Fibroblast of lung (primary cell): ENCODE data around the gene SLC10A1. TPM values are rescaled to one million over a fixed set of nuclear protein-coding genes. Genes with fewer than 3 reads are reported as not detected.

Experiments
- DNase-seq, 2 donors: peaks; one replicate each; pipeline versions ENCODE4 v3.0.0 to v3.0.0-alpha.2; 2010; ENCODE audit warnings: low read depth in 2 of 2
- H2AFZ ChIP-seq: 2 replicates; pipeline ENCODE4 v1.5.1; 2012; ENCODE audit warnings: low read length, control low read depth, inconsistent platforms
- H3K27ac ChIP-seq: 2 replicates; pipeline ENCODE4 v1.5.1; 2011; ENCODE audit warnings: low read length, control low read depth; ENCODE audit not compliant: insufficient read depth
- H3K27me3 ChIP-seq: 2 replicates; pipeline ENCODE4 v1.5.1; 2011; ENCODE audit warnings: mild to moderate bottlenecking, low read length; ENCODE audit not compliant: control insufficient read depth, insufficient read depth
- H3K36me3 ChIP-seq: 2 replicates; pipeline ENCODE4 v1.5.1; 2011; ENCODE audit warnings: low read length; ENCODE audit not compliant: control insufficient read depth, insufficient read depth
- H3K4me1 ChIP-seq: 2 replicates; pipeline ENCODE4 v1.5.1; 2011; ENCODE audit warnings: low read length; ENCODE audit not compliant: control insufficient read depth, insufficient read depth; ENCODE audit errors: extremely low read depth
- H3K4me2 ChIP-seq: 2 replicates; pipeline ENCODE4 v1.5.1; 2011; ENCODE audit warnings: low read length, control low read depth; ENCODE audit not compliant: insufficient read depth; ENCODE audit errors: extremely low read depth
- H3K4me3 ChIP-seq, 4 experiments: fragments of 200-600 bp in 1 of 4; sonication (generic) in 1 of 4; replicated peaks in 1 of 4; 2 replicates each; pipeline ENCODE4 v1.5.1; 2011 to 2016; ENCODE audit warnings: low read length in 4 of 4, low read depth in 3 of 4, mild to moderate bottlenecking in 3 of 4, control low read depth in 2 of 4, inconsistent platforms in 1 of 4, mixed read lengths in 1 of 4; ENCODE audit not compliant: insufficient read depth in 1 of 4; ENCODE audit errors: control extremely low read depth in 1 of 4
- H3K79me2 ChIP-seq: 2 replicates; pipeline ENCODE4 v1.5.1; 2012; ENCODE audit warnings: mild to moderate bottlenecking, low read length, inconsistent platforms; ENCODE audit not compliant: control insufficient read depth, insufficient read depth
- H3K9ac ChIP-seq: 2 replicates; pipeline ENCODE4 v1.5.1; 2011; ENCODE audit warnings: mild to moderate bottlenecking, low read length, control low read depth; ENCODE audit not compliant: insufficient read depth
- H3K9me3 ChIP-seq: 2 replicates; pipeline ENCODE4 v1.5.1; 2012; ENCODE audit warnings: low read depth, low read length; ENCODE audit not compliant: control insufficient read depth, insufficient read depth
- H4K20me1 ChIP-seq: 2 replicates; pipeline ENCODE4 v1.5.1; 2011; ENCODE audit warnings: low read length; ENCODE audit not compliant: control insufficient read depth, insufficient read depth; ENCODE audit errors: extremely low read depth
- CTCF ChIP-seq, 2 donors: IDR thresholded peaks in 1 of 2; conservative IDR thresholded peaks in 1 of 2; 1 replicate in 1 of 2; 2 replicates in 1 of 2; pipeline ENCODE4 v1.5.1; 2011 to 2012; ENCODE audit warnings: low read length in 2 of 2, control low read depth in 1 of 2, inconsistent platforms in 1 of 2, low read depth in 1 of 2, mild to moderate bottlenecking in 1 of 2
- EZH2 ChIP-seq: IDR thresholded peaks from 2 replicates; pipeline ENCODE4 v1.5.1; 2012; ENCODE audit warnings: low read length, control low read depth, mild to moderate bottlenecking; ENCODE audit errors: missing control alignments
- polyA plus RNA-seq, 2 donors: library from polyadenylated mRNA; depleted of rRNA in 1 of 2; stranded (reverse) in 1 of 2; unstranded in 1 of 2; fragments of >200 nt; gene quantifications; 2 replicates each; pipeline ENCODE4 v1.2.1, GENCODE V29; 2011 to 2012; ENCODE audit warnings: missing spikeins in 1 of 2
- total RNA-seq: library from RNA; depleted of rRNA; stranded (reverse); fragments of >200 nt; gene quantifications from 2 replicates; pipeline ENCODE4 v1.2.1, GENCODE V29; 2014

SLC10A1 gene
- total and polyA plus RNA-seq, 2 donors (not counting 1 experiment from before 2014, with no cell fraction given), result not detected

GRCh38 chr14:69769623-69770022, 27.4 kb downstream of the SLC10A1 start:
- Histone ChIP-seq H3K9ac (no peak overlapping the region), H2AFZ (no peak overlapping the region), H3K79me2 (peaks cover 35% of the 10 kb centered on the region), H3K4me1 (no peaks in the 10 kb centered on the region), H3K4me3 (no peak overlapping the region), H4K20me1 (peaks cover 4% of the 10 kb centered on the region), H3K36me3 (peaks cover 19% of the 10 kb centered on the region), H3K27me3 (no peaks in the 10 kb centered on the region), H3K27ac (no peak overlapping the region), H3K9me3 (no peaks in the 10 kb centered on the region), H3K4me2 (peak overlapping the region; percentile 25)
- TF ChIP-seq CTCF (conservative IDR thresholded peaks at IDR 0.05 in 1 of 2, IDR thresholded peaks at IDR 0.05 in 1 of 2; ENCODE audit: low read depth in 1 of 2, low read length in 2 of 2) (no peak), EZH2 (no peak)
- DNase-seq, result no peak

- H3K27ac ChIP-seq, result no peak overlapping the region
- TF ChIP-seq EZH2 (no peak), CTCF (conservative IDR thresholded peaks at IDR 0.05 in 1 of 2, IDR thresholded peaks at IDR 0.05 in 1 of 2; ENCODE audit: low read depth in 1 of 2, low read length in 2 of 2) (no peak)
- H3K4me1 ChIP-seq, result no peaks in the 10 kb centered on the region
- no peaks in the 10 kb centered on the region for H3K9me3 ChIP-seq
- DNase-seq, result peak in 1 of 2 donors; percentile 24
- no peaks in the 10 kb centered on the region for H3K27me3 ChIP-seq
- peak overlapping the region; percentile 80 for H3K4me2 ChIP-seq
- peaks cover 4% of the 10 kb centered on the region for H4K20me1 ChIP-seq
- peaks cover 19% of the 10 kb centered on the region for H3K36me3 ChIP-seq
- H3K4me3 ChIP-seq, result peak overlapping the region; percentile 80 to 98 (median 93)
- no peak overlapping the region for H2AFZ ChIP-seq
- no peak overlapping the region for H3K9ac ChIP-seq
- H3K79me2 ChIP-seq, result peaks cover 35% of the 10 kb centered on the region
Observed at GRCh38 chr14:69768873-69769272, 28.2 kb downstream of the SLC10A1 start.

- Histone ChIP-seq H3K79me2 (peaks cover 35% of the 10 kb centered on the region), H2AFZ (no peak overlapping the region), H3K9ac (peak overlapping the region; percentile 99), H3K27ac (peak overlapping the region; percentile 100), H3K36me3 (peaks cover 16% of the 10 kb centered on the region), H3K4me2 (peak overlapping the region; percentile 80), H3K27me3 (no peaks in the 10 kb centered on the region), H4K20me1 (peaks cover 4% of the 10 kb centered on the region), H3K4me1 (no peaks in the 10 kb centered on the region), H3K9me3 (no peaks in the 10 kb centered on the region), H3K4me3 (peak overlapping the region; percentile 80 to 98 (median 93))
- no peak for TF ChIP-seq EZH2
- no peak for TF ChIP-seq CTCF (conservative IDR thresholded peaks at IDR 0.05 in 1 of 2, IDR thresholded peaks at IDR 0.05 in 1 of 2; ENCODE audit: low read depth in 1 of 2, low read length in 2 of 2)
- peak; percentile 90 to 91 for DNase-seq
Observed at GRCh38 chr14:69767369-69767999, 29.6 kb downstream of the SLC10A1 start.
